Left colon (tissue), 2 donors: Measurements from ENCODE around the gene KANSL1. TPM values are rescaled to one million over a fixed set of nuclear protein-coding genes. Genes with fewer than 3 reads are reported as not detected.

Source experiments
- ATAC-seq: fragments of 200-7000 bp; cut with Tn5 transposase; one replicate; pipeline ENCODE4 v1.9.1; 2020; ENCODE audit warnings: mild to moderate bottlenecking, moderate library complexity
- DNase-seq, 2 donors: peaks; one replicate each; pipeline ENCODE4 v3.0.0-alpha.2; 2020
- intact Hi-C, 2 donors: fragments of 100-400 bp; cut with DNase I in 1 of 2; cut with micrococcal nuclease in 1 of 2; formaldehyde crosslinking; loops; one replicate each; pipeline versions ENCODE4 v1.11.2 to v1.14.0; 2022; cut with DNase I, micrococcal nuclease
- total RNA-seq, 2 donors: library from RNA; stranded (reverse); fragmentation: NEBNext Ultra II Directional; extraction: Animal tissue kit (Norgen Biotek cat#: 25700); gene quantifications; one replicate each; pipeline ENCODE4 v1.2.1, GENCODE V29; 2021
- donor health status: DM: no; HTN: no; CAD: no.
- donor health status: DM: yes; HTN: yes; CAD: no.

Gene KANSL1
- total RNA-seq, 2 donors from 2014 or later, result 79.4 to 81.9 TPM

GRCh38 chr17:46173153-46173552, 20.1 kb downstream of the KANSL1 start:
- intact Hi-C loops, result loop anchor here in 1 of 2 donors (10.0 kb wide), 1 partner anchor 58 kb away; no protein-coding TSS in a partner anchor
- ATAC-seq, result no peak
- no peak for DNase-seq

- no peak for DNase-seq
- intact Hi-C loops, result loop anchor here in 1 of 2 donors (10.0 kb wide), 1 partner anchor 57 kb away; no protein-coding TSS in a partner anchor
- ATAC-seq, result no peak
Measured at GRCh38 chr17:46171939-46172338, 21.3 kb downstream of the KANSL1 start.

- ATAC-seq, result no peak
Measured at GRCh38 chr17:46170639-46171429, 22.4 kb downstream of the KANSL1 start.

GRCh38 chr17:46169913-46170638, 23.2 kb downstream of the KANSL1 start:
- intact Hi-C loops, result loop anchor here in 1 of 2 donors (10.0 kb wide), 1 partner anchor 55 kb away; no protein-coding TSS in a partner anchor
- DNase-seq, result no peak
- ATAC-seq, result no peak

More at GRCh38 chr17:46170639-46171429, 22.4 kb downstream of the KANSL1 start:
- intact Hi-C loops, result loop anchor here in 1 of 2 donors (10.0 kb wide), 1 partner anchor 56 kb away; no protein-coding TSS in a partner anchor
- no peak for DNase-seq

- no peak for DNase-seq
- intact Hi-C loops, result no loop called here
- ATAC-seq, result no peak
Measured at GRCh38 chr17:46167826-46168569, 25.2 kb downstream of the KANSL1 start.

GRCh38 chr17:46167267-46167666, 26.0 kb downstream of the KANSL1 start:
- DNase-seq, result no peak
- ATAC-seq, result no peak
- intact Hi-C loops, result no loop called here

GRCh38 chr17:46166692-46167249, 26.5 kb downstream of the KANSL1 start:
- DNase-seq, result no peak
- intact Hi-C loops, result no loop called here
- no peak for ATAC-seq

- ATAC-seq, result peak; percentile 67
- no peak for DNase-seq
- intact Hi-C loops, result no loop called here
Measured at GRCh38 chr17:46163929-46164594, 29.2 kb downstream of the KANSL1 start.

- ATAC-seq (peak; percentile 37), DNase-seq (no peak)
- intact Hi-C loops, result no loop called here
Measured at GRCh38 chr17:46163316-46163715, 29.9 kb downstream of the KANSL1 start.

- DNase-seq (no peak), ATAC-seq (peak; percentile 73)
- intact Hi-C loops, result no loop called here
Measured at GRCh38 chr17:46162866-46163265, 30.4 kb downstream of the KANSL1 start.

- no peak for DNase-seq
- ATAC-seq, result no peak
- intact Hi-C loops, result no loop called here
Measured at GRCh38 chr17:46160169-46160568, 33.1 kb downstream of the KANSL1 start.

- DNase-seq (no peak), ATAC-seq (no peak)
- intact Hi-C loops, result no loop called here
Measured at GRCh38 chr17:46159686-46160085, 33.5 kb downstream of the KANSL1 start.

- ATAC-seq, result no peak
- intact Hi-C loops, result no loop called here
- no peak for DNase-seq
Measured at GRCh38 chr17:46158323-46159296, 34.6 kb downstream of the KANSL1 start.

GRCh38 chr17:46157443-46158062, 35.7 kb downstream of the KANSL1 start:
- intact Hi-C loops, result no loop called here
- ATAC-seq, result no peak
- no peak for DNase-seq

- intact Hi-C loops, result no loop called here
- DNase-seq (no peak), ATAC-seq (peak; percentile 41)
Measured at GRCh38 chr17:46154151-46154816, 38.9 kb downstream of the KANSL1 start.

GRCh38 chr17:46152423-46152822, 40.8 kb downstream of the KANSL1 start:
- no peak for ATAC-seq
- intact Hi-C loops, result no loop called here
- no peak for DNase-seq
